GM12891 (cell line): Measurements from ENCODE around the gene GNLY.

Experiments
- DNase-seq: peaks from one replicate; pipeline ENCODE4 v3.0.0; 2011; ENCODE audit warnings: low spot score; ENCODE audit not compliant: insufficient read length
- FAIRE-seq: peaks from 2 replicates; lab custom pipeline; 2011; peaks lifted over from hg19 to GRCh38; lab: Jason Lieb, UNC
- PAX5 ChIP-seq: IDR thresholded peaks from 2 replicates; pipeline ENCODE4 v1.6.1; 2011; ENCODE audit warnings: low read length, moderate library complexity, mild to moderate bottlenecking; ENCODE audit not compliant: insufficient read depth, severe bottlenecking
- POLR2A ChIP-seq: IDR thresholded peaks from 2 replicates; pipeline ENCODE4 v1.6.1; 2011; ENCODE audit warnings: low read depth, low read length, control low read depth
- POLR2AphosphoS5 ChIP-seq: IDR thresholded peaks from 2 replicates; pipeline ENCODE4 v1.6.1; 2011; ENCODE audit warnings: low read depth, low read length, control low read depth
- POU2F2 ChIP-seq: IDR thresholded peaks from 2 replicates; pipeline ENCODE4 v1.6.1; 2011; ENCODE audit warnings: low read depth, mild to moderate bottlenecking, control low read depth, low read length, moderate library complexity
- SPI1 ChIP-seq: IDR thresholded peaks from 2 replicates; pipeline ENCODE4 v1.6.1; 2011; ENCODE audit warnings: low read depth, low read length, control low read depth
- TAF1 ChIP-seq: IDR thresholded peaks from 2 replicates; pipeline ENCODE4 v1.6.1; 2011; ENCODE audit warnings: low read depth, low read length, control low read depth

GNLY gene

GRCh38 chr2:85681776-85682175 is 12.4 kb upstream of the GNLY start:
- TF ChIP-seq SPI1 (no peak), POLR2A (no peak), POLR2AphosphoS5 (no peak), POU2F2 (no peak), TAF1 (no peak), PAX5 (no peak)
- FAIRE-seq: no peak
- DNase-seq: no peak

GRCh38 chr2:85682378-85682777 is 11.8 kb upstream of the GNLY start:
- FAIRE-seq: no peak
- no peak for TF ChIP-seq PAX5
- TF ChIP-seq POU2F2: no peak
- no peak for TF ChIP-seq POLR2AphosphoS5
- no peak for TF ChIP-seq POLR2A
- TF ChIP-seq SPI1: no peak
- no peak for TF ChIP-seq TAF1
- DNase-seq: no peak

- no peak for TF ChIP-seq POLR2AphosphoS5
- no peak for TF ChIP-seq TAF1
- TF ChIP-seq POU2F2: no peak
- TF ChIP-seq PAX5: no peak
- no peak for TF ChIP-seq SPI1
- TF ChIP-seq POLR2A: no peak
- DNase-seq: no peak
- FAIRE-seq: no peak
Measured at GRCh38 chr2:85684380-85684779, 9.8 kb upstream of the GNLY start.

GRCh38 chr2:85684806-85685205 is 9.4 kb upstream of the GNLY start:
- FAIRE-seq: no peak
- no peak for TF ChIP-seq PAX5
- no peak for TF ChIP-seq TAF1
- no peak for TF ChIP-seq POU2F2
- no peak for DNase-seq

- DNase-seq: no peak
- no peak for FAIRE-seq
- TF ChIP-seq POLR2A (no peak), POLR2AphosphoS5 (no peak), TAF1 (no peak), SPI1 (no peak), PAX5 (no peak), POU2F2 (no peak)
Measured at GRCh38 chr2:85690932-85691331, 3.2 kb upstream of the GNLY start.

GRCh38 chr2:85692039-85692645 is 2.0 kb upstream of the GNLY start:
- TF ChIP-seq SPI1 (no peak), POLR2A (no peak), TAF1 (no peak), POU2F2 (no peak), PAX5 (no peak), POLR2AphosphoS5 (no peak)
- FAIRE-seq (no peak), DNase-seq (no peak)

- DNase-seq: no peak
- no peak for TF ChIP-seq SPI1
- no peak for TF ChIP-seq POLR2A
- no peak for TF ChIP-seq POU2F2
- no peak for TF ChIP-seq POLR2AphosphoS5
- no peak for TF ChIP-seq TAF1
- TF ChIP-seq PAX5: no peak
- no peak for FAIRE-seq
Measured at GRCh38 chr2:85695121-85695520, 963 bp downstream of the GNLY start.

GRCh38 chr2:85695691-85696668 is 1.8 kb downstream of the GNLY start:
- DNase-seq: no peak
- FAIRE-seq: no peak
- TF ChIP-seq TAF1 (no peak), POLR2AphosphoS5 (no peak), PAX5 (no peak), POU2F2 (no peak), SPI1 (no peak), POLR2A (no peak)

GRCh38 chr2:85697096-85697495 is 2.9 kb downstream of the GNLY start:
- FAIRE-seq: no peak
- DNase-seq: no peak
- TF ChIP-seq SPI1: no peak
- TF ChIP-seq POLR2AphosphoS5: no peak
- no peak for TF ChIP-seq POU2F2
- TF ChIP-seq TAF1: no peak
- no peak for TF ChIP-seq POLR2A
- no peak for TF ChIP-seq PAX5

GRCh38 chr2:85697716-85698115 is 3.6 kb downstream of the GNLY start:
- DNase-seq (no peak), FAIRE-seq (no peak)
- no peak for TF ChIP-seq SPI1
- no peak for TF ChIP-seq PAX5
- no peak for TF ChIP-seq POU2F2
- TF ChIP-seq POLR2A: no peak
